HL-60 (cell line): ENCODE data around the gene POLR2F.

Experiments
- DNase-seq, 2 experiments: peaks; one replicate each; pipeline ENCODE4 v3.0.0-alpha.2; 2010 to 2020; ENCODE audit warnings: low read depth in 1 of 2, low spot score in 1 of 2
- H3K27ac ChIP-seq: fragments of 250-450 bp; sonication (Bioruptor Pico); replicated peaks from 2 replicates; pipeline ENCODE4 v1.5.1; 2020; ENCODE audit warnings: mild to moderate bottlenecking, moderate library complexity
- H3K27me3 ChIP-seq: fragments of 250-450 bp; sonication (Bioruptor Pico); 2 replicates; pipeline ENCODE4 v1.5.1; 2021; ENCODE audit warnings: mild to moderate bottlenecking, moderate library complexity; ENCODE audit not compliant: insufficient read depth, poor library complexity, severe bottlenecking
- H3K4me3 ChIP-seq: replicated peaks from 2 replicates; pipeline ENCODE4 v1.5.1; 2011; ENCODE audit warnings: mild to moderate bottlenecking, control low read depth, low read length; ENCODE audit not compliant: insufficient read depth
- CTCF ChIP-seq: IDR thresholded peaks from one replicate; pipeline ENCODE4 v1.5.1; 2011; ENCODE audit warnings: low read length, control low read depth, inconsistent platforms; ENCODE audit not compliant: insufficient read depth
- GABPA ChIP-seq: IDR thresholded peaks from 2 replicates; pipeline ENCODE4 v1.6.1; 2012; ENCODE audit warnings: low read depth
- POLR2AphosphoS5 ChIP-seq: IDR thresholded peaks from 2 replicates; pipeline ENCODE4 v1.6.1; 2012; ENCODE audit warnings: low read depth
- REST ChIP-seq: IDR thresholded peaks from 2 replicates; pipeline ENCODE4 v1.6.1; 2012; ENCODE audit warnings: low read depth; ENCODE audit not compliant: insufficient replicate concordance
- SPI1 ChIP-seq: IDR thresholded peaks from 2 replicates; pipeline ENCODE4 v1.6.1; 2012; ENCODE audit warnings: low read depth, mild to moderate bottlenecking, borderline replicate concordance

Gene POLR2F

GRCh38 chr22:37931893-37932389 is 21.6 kb upstream of the POLR2F start:
- DNase-seq: no peak
- no peak for TF ChIP-seq REST
- no peak for TF ChIP-seq GABPA
- TF ChIP-seq SPI1: no peak
- no peak overlapping the region for H3K27ac ChIP-seq

GRCh38 chr22:37932401-37932800 is 21.1 kb upstream of the POLR2F start:
- Histone ChIP-seq H3K27ac (no peak overlapping the region), H3K27me3 (no peaks in the 10 kb centered on the region), H3K4me3 (no peak overlapping the region)
- no peak for TF ChIP-seq POLR2AphosphoS5
- no peak for DNase-seq

More at GRCh38 chr22:37931893-37932389, 21.6 kb upstream of the POLR2F start:
- Histone ChIP-seq H3K27me3 (no peaks in the 10 kb centered on the region), H3K4me3 (no peak overlapping the region)

- TF ChIP-seq POLR2AphosphoS5 (no peak), CTCF (no peak), REST (no peak), SPI1 (no peak), GABPA (no peak)
- Histone ChIP-seq H3K27ac (no peak overlapping the region), H3K4me3 (no peak overlapping the region), H3K27me3 (no peaks in the 10 kb centered on the region)
- DNase-seq: no peak
These were observed 20.5 kb upstream of the POLR2F start for GRCh38 chr22:37932821-37933578.

- TF ChIP-seq GABPA: no peak
- TF ChIP-seq CTCF: peak; percentile 98
- TF ChIP-seq SPI1: no peak
- Histone ChIP-seq H3K27me3 (no peaks in the 10 kb centered on the region), H3K4me3 (no peak overlapping the region), H3K27ac (no peak overlapping the region)
- peak; percentile 86 to 89 for DNase-seq
These were observed 19.7 kb upstream of the POLR2F start for GRCh38 chr22:37933711-37934376.
